IMR-90 (cell line): ENCODE measurements around the gene SLBP. TPM values are rescaled to one million over a fixed set of nuclear protein-coding genes. Genes with fewer than 3 reads are reported as not detected.

Experiments used
- ATAC-seq: fragments of 200-7000 bp; cut with Tn5 transposase; 2 replicates; pipeline ENCODE4 v1.9.1; 2020; ENCODE audit warnings: low read depth, mild to moderate bottlenecking, moderate library complexity
- BruUV-seq: library from RNA; stranded (reverse); fragments of 400-500 nt; replicated peaks from 2 replicates; lab custom pipeline; 2021; lab: Mats Ljungman, UMichigan
- CTCF ChIA-PET: fragments of 300-600 bp; formaldehyde crosslinking; extraction: SDS; loops from one replicate; lab custom pipeline; 2021; ENCODE audit warnings: antibody characterized with exemption; lab: Yijun Ruan, JAX
- POLR2A ChIA-PET: fragments of 300-600 bp; sonication (Branson Sonifier 250); formaldehyde crosslinking; loops from one replicate; lab custom pipeline; 2022; ENCODE audit warnings: antibody characterized with exemption; ENCODE audit not compliant: unreplicated experiment; lab: Charles Lee
- DNase-seq: peaks from one replicate; pipeline ENCODE4 v3.0.0; 2013
- H2AFZ ChIP-seq: replicated peaks from 2 replicates; pipeline ENCODE3; 2013; ENCODE audit warnings: low read length, mild to moderate bottlenecking; ENCODE audit not compliant: poor library complexity
- H2AK5ac ChIP-seq: 2 replicates; pipeline ENCODE4 v1.6.1; 2013; ENCODE audit warnings: low read depth, low read length, inconsistent platforms
- H2AK9ac ChIP-seq: replicated peaks from 2 replicates; pipeline ENCODE3; 2013; ENCODE audit warnings: mild to moderate bottlenecking, low read depth, low read length, moderate library complexity; ENCODE audit not compliant: poor library complexity
- H2BK120ac ChIP-seq: 2 replicates; pipeline ENCODE4 v1.6.1; 2013; ENCODE audit warnings: low read depth, low read length, inconsistent platforms
- H2BK15ac ChIP-seq: 3 replicates; pipeline ENCODE4 v1.6.1; 2013; ENCODE audit warnings: low read depth, low read length, inconsistent platforms
- H2BK20ac ChIP-seq: 2 replicates; pipeline ENCODE4 v1.6.1; 2013; ENCODE audit warnings: low read depth, mild to moderate bottlenecking, inconsistent platforms, low read length, moderate library complexity
- H2BK5ac ChIP-seq: 2 replicates; pipeline ENCODE4 v1.6.1; 2013; ENCODE audit warnings: mild to moderate bottlenecking, low read depth, low read length, inconsistent platforms; ENCODE audit not compliant: poor library complexity, severe bottlenecking
- H3K14ac ChIP-seq: replicated peaks from 2 replicates; pipeline ENCODE4 v1.6.1; 2013; ENCODE audit warnings: low read depth, low read length, inconsistent platforms
- H3K18ac ChIP-seq: 2 replicates; pipeline ENCODE4 v1.6.1; 2013; ENCODE audit warnings: low read depth, low read length, control low read depth
- H3K23ac ChIP-seq: 2 replicates; pipeline ENCODE4 v1.6.1; 2013; ENCODE audit warnings: low read depth, low read length, inconsistent platforms
- H3K27ac ChIP-seq: 2 replicates; pipeline ENCODE4 v1.5.1; 2013; ENCODE audit warnings: mild to moderate bottlenecking, control low read depth, low read length; ENCODE audit not compliant: insufficient read depth
- H3K27me3 ChIP-seq: 2 replicates; pipeline ENCODE4 v1.6.1; 2013; ENCODE audit warnings: low read length; ENCODE audit not compliant: control insufficient read depth, insufficient read depth
- H3K36me3 ChIP-seq: 2 replicates; pipeline ENCODE4 v1.6.1; 2013; ENCODE audit warnings: low read length, mixed read lengths; ENCODE audit not compliant: control insufficient read depth, insufficient read depth
- H3K4ac ChIP-seq: 2 replicates; pipeline ENCODE4 v1.6.1; 2013; ENCODE audit warnings: low read depth, low read length, inconsistent platforms
- H3K4me1 ChIP-seq: 2 replicates; pipeline ENCODE4 v1.6.1; 2013; ENCODE audit warnings: low read length, mixed read lengths; ENCODE audit not compliant: control insufficient read depth, insufficient read depth
- H3K4me2 ChIP-seq: 2 replicates; pipeline ENCODE4 v1.6.1; 2013; ENCODE audit warnings: low read depth, mild to moderate bottlenecking, control low read depth, low read length, moderate library complexity
- H3K4me3 ChIP-seq: 2 replicates; pipeline ENCODE4 v1.5.1; 2013; ENCODE audit warnings: low read depth, mild to moderate bottlenecking, control low read depth, low read length, moderate library complexity; ENCODE audit not compliant: insufficient read depth
- H3K56ac ChIP-seq: 2 replicates; pipeline ENCODE4 v1.6.1; 2013; ENCODE audit warnings: low read length, inconsistent platforms; ENCODE audit not compliant: insufficient read depth; ENCODE audit errors: extremely low read depth
- H3K79me1 ChIP-seq, 2 experiments: 2 replicates each; pipeline ENCODE4 v1.6.1; 2013; ENCODE audit warnings: low read length in 2 of 2, inconsistent platforms in 1 of 2, low read depth in 1 of 2
- H3K9ac ChIP-seq: 2 replicates; pipeline ENCODE4 v1.6.1; 2013; ENCODE audit warnings: low read depth, low read length, control low read depth
- H3K9me1 ChIP-seq: 2 replicates; pipeline ENCODE4 v1.6.1; 2013; ENCODE audit warnings: low read length, inconsistent platforms; ENCODE audit not compliant: insufficient read depth
- H3K9me3 ChIP-seq: 2 replicates; pipeline ENCODE4 v1.6.1; 2013; ENCODE audit warnings: low read length; ENCODE audit not compliant: control insufficient read depth, insufficient read depth
- H4K20me1 ChIP-seq: 2 replicates; pipeline ENCODE4 v1.6.1; 2013; ENCODE audit warnings: low read length, inconsistent platforms; ENCODE audit not compliant: insufficient read depth
- H4K5ac ChIP-seq: 2 replicates; pipeline ENCODE4 v1.6.1; 2013; ENCODE audit warnings: mild to moderate bottlenecking, low read depth, low read length, control low read depth
- H4K8ac ChIP-seq, 2 experiments: 2 replicates each; pipeline ENCODE4 v1.6.1; 2013; ENCODE audit warnings: low read depth in 2 of 2, low read length in 2 of 2, control low read depth in 1 of 2, inconsistent platforms in 1 of 2
- H4K91ac ChIP-seq: 2 replicates; pipeline ENCODE4 v1.6.1; 2013; ENCODE audit warnings: low read depth, low read length, inconsistent platforms; ENCODE audit not compliant: insufficient read depth
- BHLHE40 ChIP-seq: fragments of 150-350 bp; IDR thresholded peaks from 2 replicates; pipeline ENCODE4 v1.6.1; 2016; ENCODE audit warnings: mild to moderate bottlenecking, low read depth, low read length
- CEBPB ChIP-seq: IDR thresholded peaks from 2 replicates; pipeline ENCODE4 v1.6.1; 2012; ENCODE audit warnings: low read depth, low read length, improper control_type of control experiment
- CHD1 ChIP-seq: IDR thresholded peaks from 2 replicates; pipeline ENCODE4 v1.6.1; 2012; ENCODE audit warnings: low read depth, low read length, improper control_type of control experiment
- FOS ChIP-seq: fragments of 150-350 bp; IDR thresholded peaks from 2 replicates; pipeline ENCODE4 v1.6.1; 2016; ENCODE audit warnings: low read depth, low read length
- MAFK ChIP-seq: IDR thresholded peaks from 2 replicates; pipeline ENCODE4 v1.6.1; 2012; ENCODE audit warnings: low read depth, low read length, improper control_type of control experiment
- MAZ ChIP-seq: IDR thresholded peaks from 2 replicates; pipeline ENCODE4 v1.6.1; 2012; ENCODE audit warnings: low read depth, mild to moderate bottlenecking, low read length, improper control_type of control experiment, moderate library complexity, borderline replicate concordance
- MXI1 ChIP-seq: IDR thresholded peaks from 2 replicates; pipeline ENCODE4 v1.6.1; 2012; ENCODE audit warnings: low read depth, mild to moderate bottlenecking, low read length, moderate library complexity, borderline replicate concordance
- NFE2L2 ChIP-seq: fragments of 150-350 bp; IDR thresholded peaks from 2 replicates; pipeline ENCODE4 v1.6.1; 2016; ENCODE audit warnings: low read depth, mild to moderate bottlenecking, low read length
- POLR2A ChIP-seq: IDR thresholded peaks from 2 replicates; pipeline ENCODE4 v1.6.1; 2012; ENCODE audit warnings: mild to moderate bottlenecking, low read depth, low read length
- RAD21 ChIP-seq: IDR thresholded peaks from 2 replicates; pipeline ENCODE4 v1.6.1; 2012; ENCODE audit warnings: low read length, improper control_type of control experiment
- RCOR1 ChIP-seq: IDR thresholded peaks from 2 replicates; pipeline ENCODE4 v1.6.1; 2012; ENCODE audit warnings: mild to moderate bottlenecking, low read length, improper control_type of control experiment; ENCODE audit not compliant: insufficient replicate concordance
- RFX5 ChIP-seq: IDR thresholded peaks from 2 replicates; pipeline ENCODE4 v1.8.0; 2012; ENCODE audit warnings: low read depth, mild to moderate bottlenecking, low read length, moderate library complexity
- SMC3 ChIP-seq: fragments of 150-350 bp; IDR thresholded peaks from 2 replicates; pipeline ENCODE4 v1.6.1; 2016; ENCODE audit warnings: low read depth, mild to moderate bottlenecking, antibody characterized with exemption, low read length, moderate library complexity
- WGBS, 2 experiments: methylation state at CpG; one replicate each; pipeline versions ENCODE4 v1.1.5 to v1.1.7; 2013; ENCODE audit warnings: missing lambda C conversion rate in 2 of 2; ENCODE audit not compliant: insufficient read length in 1 of 2; ENCODE audit errors: extremely low coverage in 2 of 2; 5-methylcytosine and 5-hydroxymethylcytosine counted together
- dilution Hi-C: fragments of 300-500 bp; cut with HindIII; formaldehyde crosslinking; loops from one replicate; pipeline ENCODE4 v1.14.3; 2018; ENCODE audit warnings: low sequenced_read_pairs; ENCODE audit not compliant: unreplicated experiment
- in situ Hi-C: fragments of 300-500 bp; cut with MboI; formaldehyde crosslinking; loops from 3 replicates; pipeline ENCODE4 v1.14.3; 2019; ENCODE audit warnings: low sequenced_read_pairs, inconsistent platforms, mixed read lengths
- intact Hi-C: fragments of 100-400 bp; cut with micrococcal nuclease; formaldehyde crosslinking; loops from 2 replicates; pipeline ENCODE4 v1.10.0; 2022
- polyA plus RNA-seq, 3 experiments: library from polyadenylated mRNA; depleted of rRNA; stranded (reverse); fragments of >200 nt; gene quantifications; 2 replicates each; pipeline ENCODE4 v1.2.3, GENCODE V29; 2012; ENCODE audit warnings: low replicate concordance in 1 of 3
- total RNA-seq: library from RNA; depleted of rRNA; stranded (reverse); fragments of >200 nt; gene quantifications from 2 replicates; pipeline ENCODE4 v1.2.3, GENCODE V29; 2012
- TF ChIP-seq, protein P1 (sequence below): fragments of 150-350 bp; IDR thresholded peaks from 2 replicates; pipeline ENCODE4 v1.6.1; 2017; ENCODE audit warnings: mild to moderate bottlenecking, antibody characterized with exemption, low read length, low read depth
- TF ChIP-seq, protein P2 (sequence below): fragments of 150-350 bp; IDR thresholded peaks from 2 replicates; pipeline ENCODE4 v1.6.1; 2016; ENCODE audit warnings: low read depth, mild to moderate bottlenecking, low read length, moderate library complexity, borderline replicate concordance
- TF ChIP-seq, protein P3 (sequence below): conservative IDR thresholded peaks from 2 replicates; pipeline ENCODE4 v1.5.1; 2012; ENCODE audit warnings: mild to moderate bottlenecking, low read depth, low read length, improper control_type of control experiment

SLBP gene
- total and polyA plus RNA-seq, 2 of the 4 experiments (the other 2 are of a cell fraction): 64.9 to 66.1 TPM

DNA sequence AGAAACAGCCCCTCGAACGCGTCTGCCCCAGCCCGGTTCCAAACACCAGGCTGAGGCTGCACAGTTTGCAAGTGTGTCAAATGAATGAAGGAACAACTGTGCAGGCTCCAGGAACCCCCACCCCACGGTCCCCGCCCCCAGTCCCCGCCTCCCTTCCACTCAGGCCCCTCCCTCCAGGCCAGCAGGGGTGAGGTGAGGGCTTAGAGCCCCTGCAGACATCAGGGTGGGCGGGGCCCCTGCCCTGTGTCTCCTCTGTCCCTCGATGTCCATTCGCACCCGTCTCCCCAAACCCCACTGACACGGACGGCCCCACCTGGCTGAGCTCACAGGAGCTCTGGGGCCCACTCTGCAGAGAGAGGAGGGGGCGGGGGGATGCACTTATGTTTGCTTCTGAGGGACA lies 37.7 kb upstream of the SLBP start:
- DNase-seq: no peak
- intact Hi-C loops: no loop called here
- peaks cover 2% of the 10 kb centered on the region; the same call in 1 of the 2 replicates for H3K36me3 ChIP-seq
- no peak overlapping the region for H3K4me3 ChIP-seq
- dilution Hi-C loops: no loop called here
- H3K56ac ChIP-seq: no peak overlapping the region
- no peak overlapping the region for H4K8ac ChIP-seq
- no peak overlapping the region for H2AK9ac ChIP-seq
- H3K9ac ChIP-seq: no peak overlapping the region
- no peak overlapping the region for H2BK5ac ChIP-seq
- H3K4me2 ChIP-seq: no peak overlapping the region
- H3K4ac ChIP-seq: no peak overlapping the region
- H3K79me1 ChIP-seq: no peaks in the 10 kb centered on the region
- no peak overlapping the region for H3K27ac ChIP-seq
- no peak overlapping the region for H4K5ac ChIP-seq
- ATAC-seq: no peak
- H3K9me3 ChIP-seq: no peaks in the 10 kb centered on the region
- TF ChIP-seq, protein P1, sequence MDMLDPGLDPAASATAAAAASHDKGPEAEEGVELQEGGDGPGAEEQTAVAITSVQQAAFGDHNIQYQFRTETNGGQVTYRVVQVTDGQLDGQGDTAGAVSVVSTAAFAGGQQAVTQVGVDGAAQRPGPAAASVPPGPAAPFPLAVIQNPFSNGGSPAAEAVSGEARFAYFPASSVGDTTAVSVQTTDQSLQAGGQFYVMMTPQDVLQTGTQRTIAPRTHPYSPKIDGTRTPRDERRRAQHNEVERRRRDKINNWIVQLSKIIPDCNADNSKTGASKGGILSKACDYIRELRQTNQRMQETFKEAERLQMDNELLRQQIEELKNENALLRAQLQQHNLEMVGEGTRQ: no peak
- no peak for TF ChIP-seq MAFK
- TF ChIP-seq, protein P2, sequence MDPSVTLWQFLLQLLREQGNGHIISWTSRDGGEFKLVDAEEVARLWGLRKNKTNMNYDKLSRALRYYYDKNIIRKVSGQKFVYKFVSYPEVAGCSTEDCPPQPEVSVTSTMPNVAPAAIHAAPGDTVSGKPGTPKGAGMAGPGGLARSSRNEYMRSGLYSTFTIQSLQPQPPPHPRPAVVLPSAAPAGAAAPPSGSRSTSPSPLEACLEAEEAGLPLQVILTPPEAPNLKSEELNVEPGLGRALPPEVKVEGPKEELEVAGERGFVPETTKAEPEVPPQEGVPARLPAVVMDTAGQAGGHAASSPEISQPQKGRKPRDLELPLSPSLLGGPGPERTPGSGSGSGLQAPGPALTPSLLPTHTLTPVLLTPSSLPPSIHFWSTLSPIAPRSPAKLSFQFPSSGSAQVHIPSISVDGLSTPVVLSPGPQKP: no peak
- TF ChIP-seq RCOR1: no peak
- TF ChIP-seq POLR2A: no peak
- TF ChIP-seq CHD1: no peak
- TF ChIP-seq MAZ: no peak
- TF ChIP-seq BHLHE40: no peak
- no peak for TF ChIP-seq RFX5
- no peak for TF ChIP-seq NFE2L2
- no peak for TF ChIP-seq SMC3
- TF ChIP-seq, protein P3, sequence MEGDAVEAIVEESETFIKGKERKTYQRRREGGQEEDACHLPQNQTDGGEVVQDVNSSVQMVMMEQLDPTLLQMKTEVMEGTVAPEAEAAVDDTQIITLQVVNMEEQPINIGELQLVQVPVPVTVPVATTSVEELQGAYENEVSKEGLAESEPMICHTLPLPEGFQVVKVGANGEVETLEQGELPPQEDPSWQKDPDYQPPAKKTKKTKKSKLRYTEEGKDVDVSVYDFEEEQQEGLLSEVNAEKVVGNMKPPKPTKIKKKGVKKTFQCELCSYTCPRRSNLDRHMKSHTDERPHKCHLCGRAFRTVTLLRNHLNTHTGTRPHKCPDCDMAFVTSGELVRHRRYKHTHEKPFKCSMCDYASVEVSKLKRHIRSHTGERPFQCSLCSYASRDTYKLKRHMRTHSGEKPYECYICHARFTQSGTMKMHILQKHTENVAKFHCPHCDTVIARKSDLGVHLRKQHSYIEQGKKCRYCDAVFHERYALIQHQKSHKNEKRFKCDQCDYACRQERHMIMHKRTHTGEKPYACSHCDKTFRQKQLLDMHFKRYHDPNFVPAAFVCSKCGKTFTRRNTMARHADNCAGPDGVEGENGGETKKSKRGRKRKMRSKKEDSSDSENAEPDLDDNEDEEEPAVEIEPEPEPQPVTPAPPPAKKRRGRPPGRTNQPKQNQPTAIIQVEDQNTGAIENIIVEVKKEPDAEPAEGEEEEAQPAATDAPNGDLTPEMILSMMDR: no peak
- no peak for TF ChIP-seq RAD21
- no peak for TF ChIP-seq CEBPB
- no peak for TF ChIP-seq MXI1
- TF ChIP-seq FOS: no peak
- H4K91ac ChIP-seq: no peak overlapping the region
- H3K14ac ChIP-seq: no peak overlapping the region
- H3K4me1 ChIP-seq: no peaks in the 10 kb centered on the region
- CTCF ChIA-PET: no interaction called here
- H2BK120ac ChIP-seq: no peak overlapping the region
- no peak overlapping the region for H2BK15ac ChIP-seq
- H2AK5ac ChIP-seq: no peak overlapping the region
- peaks cover 4% of the 10 kb centered on the region; the same call in 1 of the 2 replicates for H4K20me1 ChIP-seq
- WGBS, 2 experiments: 40% methylated on average over 1 of the region's 14 CpGs; no CpG with 5 or more reads in 1 of the 2 experiments
- no peak overlapping the region for H3K18ac ChIP-seq
- H3K27me3 ChIP-seq: no peaks in the 10 kb centered on the region; the same call in 1 of the 2 replicates
- H2BK20ac ChIP-seq: no peak overlapping the region
- no peak overlapping the region for H2AFZ ChIP-seq
- BruUV-seq: no TSS peak
- in situ Hi-C loops: no loop called here
- POLR2A ChIA-PET: no interaction called here
- H3K23ac ChIP-seq: no peak overlapping the region
- no peaks in the 10 kb centered on the region for H3K9me1 ChIP-seq
